Measurements from ENCODE around the gene RPS15A.
A peak's percentile ranks its signal among the peaks of the same experiment; 100 is the strongest.

Gene RPS15A

GRCh38 chr16:18832613-18833012, 42.5 kb upstream of the RPS15A start:
- no peak for DNase-seq
- H3K4me3 ChIP-seq (ENCODE audit: low read depth, low read length), result no peak overlapping the region
- H3K27ac ChIP-seq, result no peak overlapping the region
- TF ChIP-seq CTCF (IDR thresholded peaks at IDR 0.05; ENCODE audit: low read depth, low read length), result no peak
- no peaks in the 10 kb centered on the region for H3K27me3 ChIP-seq (ENCODE audit: insufficient read depth, low read depth, severe bottlenecking)
- peaks cover 93% of the 10 kb centered on the region for H3K36me3 ChIP-seq
- no peaks in the 10 kb centered on the region for H3K9me3 ChIP-seq (ENCODE audit: severe bottlenecking)

- no peak for TF ChIP-seq CTCF (IDR thresholded peaks at IDR 0.05; ENCODE audit: low read depth, low read length)
- Histone ChIP-seq H3K27me3 (ENCODE audit: insufficient read depth, low read depth, severe bottlenecking) (no peaks in the 10 kb centered on the region), H3K36me3 (peaks cover 89% of the 10 kb centered on the region)
Measured at GRCh38 chr16:18832006-18832405, 41.9 kb upstream of the RPS15A start.

GRCh38 chr16:18829251-18829650, 39.1 kb upstream of the RPS15A start:
- no peak for DNase-seq
- no peak for TF ChIP-seq CTCF (IDR thresholded peaks at IDR 0.05; ENCODE audit: low read depth, low read length)
- H3K36me3 ChIP-seq, result peaks cover 64% of the 10 kb centered on the region
- no peak overlapping the region for H3K27ac ChIP-seq
- H3K9me3 ChIP-seq (ENCODE audit: severe bottlenecking), result no peaks in the 10 kb centered on the region
- no peaks in the 10 kb centered on the region for H3K27me3 ChIP-seq (ENCODE audit: insufficient read depth, low read depth, severe bottlenecking)
- no peak overlapping the region for H3K4me3 ChIP-seq (ENCODE audit: low read depth, low read length)

More at GRCh38 chr16:18832006-18832405, 41.9 kb upstream of the RPS15A start:
- Histone ChIP-seq H3K9me3 (ENCODE audit: severe bottlenecking) (no peaks in the 10 kb centered on the region), H3K4me3 (ENCODE audit: low read depth, low read length) (no peak overlapping the region), H3K27ac (peak overlapping the region; percentile 29)
- DNase-seq, result no peak

GRCh38 chr16:18827890-18828289, 37.8 kb upstream of the RPS15A start:
- H3K36me3 ChIP-seq, result peaks cover 53% of the 10 kb centered on the region
- no peaks in the 10 kb centered on the region for H3K9me3 ChIP-seq (ENCODE audit: severe bottlenecking)
- no peak for TF ChIP-seq CTCF (IDR thresholded peaks at IDR 0.05; ENCODE audit: low read depth, low read length)

GRCh38 chr16:18816286-18816685, 26.2 kb upstream of the RPS15A start:
- H3K27me3 ChIP-seq (ENCODE audit: insufficient read depth, low read depth, severe bottlenecking), result no peaks in the 10 kb centered on the region
- no peaks in the 10 kb centered on the region for H3K9me3 ChIP-seq (ENCODE audit: severe bottlenecking)
- no peak overlapping the region for H3K4me3 ChIP-seq (ENCODE audit: low read depth, low read length)
- peaks cover 60% of the 10 kb centered on the region for H3K36me3 ChIP-seq
- TF ChIP-seq CTCF (IDR thresholded peaks at IDR 0.05; ENCODE audit: low read depth, low read length), result no peak
- DNase-seq, result no peak
- H3K27ac ChIP-seq, result no peak overlapping the region

More at GRCh38 chr16:18827890-18828289, 37.8 kb upstream of the RPS15A start:
- no peak for DNase-seq
- H3K4me3 ChIP-seq (ENCODE audit: low read depth, low read length), result no peak overlapping the region
- H3K27ac ChIP-seq, result no peak overlapping the region
- H3K27me3 ChIP-seq (ENCODE audit: insufficient read depth, low read depth, severe bottlenecking), result no peaks in the 10 kb centered on the region

GRCh38 chr16:18811925-18812324, 21.8 kb upstream of the RPS15A start:
- Histone ChIP-seq H3K36me3 (peaks cover 77% of the 10 kb centered on the region), H3K4me3 (ENCODE audit: low read depth, low read length) (no peak overlapping the region), H3K27ac (no peak overlapping the region), H3K9me3 (ENCODE audit: severe bottlenecking) (no peaks in the 10 kb centered on the region), H3K27me3 (ENCODE audit: insufficient read depth, low read depth, severe bottlenecking) (no peaks in the 10 kb centered on the region)
- no peak for DNase-seq
- TF ChIP-seq CTCF (IDR thresholded peaks at IDR 0.05; ENCODE audit: low read depth, low read length), result no peak

Measured in WERI-Rb-1 (cell line).